HG03108 (cell line): ENCODE results near the gene TRMT11.
A peak's percentile ranks its signal among the peaks of the same experiment; 100 is the strongest.
"Not testable (repeated sequence)": the region's sequence is repeated elsewhere in the genome, so short reads cannot be mapped to it uniquely, and the experiment has no call there.

Experiments used
- ATAC-seq: cut with Tn5 transposase; IDR thresholded peaks from one replicate; pipeline ENCODE4 v1.9.1; 2021; ENCODE audit warnings: moderate library complexity; ENCODE audit not compliant: unreplicated experiment

The TRMT11 gene

DNA sequence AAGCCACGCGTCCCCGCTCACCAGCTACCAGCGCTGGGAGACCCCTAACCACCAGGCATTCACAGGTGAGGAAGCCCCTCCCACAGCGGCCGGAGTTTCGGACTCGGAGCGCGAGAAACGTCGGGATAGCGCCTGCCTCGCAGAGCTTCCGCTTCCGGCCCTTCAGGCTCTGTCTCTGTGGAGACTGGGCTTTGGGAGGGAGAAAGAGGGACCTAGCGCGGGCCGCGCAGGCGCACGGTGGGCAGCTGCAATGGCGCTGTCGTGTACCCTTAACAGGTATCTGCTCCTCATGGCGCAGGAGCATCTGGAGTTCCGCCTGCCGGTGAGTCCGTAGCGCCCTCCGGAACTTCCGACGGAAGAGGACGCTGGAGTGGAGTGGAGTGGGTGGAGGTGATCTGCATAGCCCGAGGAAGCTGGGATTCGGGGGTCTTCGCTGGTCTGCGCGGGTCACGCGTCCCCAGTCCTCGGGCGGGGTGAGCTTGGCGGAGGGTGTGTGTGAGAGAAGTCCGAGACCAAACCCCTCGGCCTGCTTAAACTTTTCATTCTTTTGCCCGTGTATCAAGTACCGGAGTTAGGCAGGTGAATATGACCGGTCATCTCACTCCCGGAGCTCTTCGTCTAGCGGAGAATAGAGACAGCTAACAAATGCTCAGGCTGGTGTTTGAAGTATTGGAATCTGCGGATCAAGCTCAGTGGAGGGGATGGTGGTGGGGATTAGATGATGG lies at the start of gene TRMT11:
Gene TRMT11 (plus strand): TSS at position 240 of the 725 bp plus-strand sequence. CDS start 11 bp downstream, at position 251.
- peak; percentile 92 for ATAC-seq

- no peak for ATAC-seq
Observed at GRCh38 chr6:125939026-125939425, 47.3 kb upstream of the TRMT11 start.

GRCh38 chr6:125939791-125940190 lies 46.5 kb upstream of the TRMT11 start:
- no peak for ATAC-seq

DNA sequence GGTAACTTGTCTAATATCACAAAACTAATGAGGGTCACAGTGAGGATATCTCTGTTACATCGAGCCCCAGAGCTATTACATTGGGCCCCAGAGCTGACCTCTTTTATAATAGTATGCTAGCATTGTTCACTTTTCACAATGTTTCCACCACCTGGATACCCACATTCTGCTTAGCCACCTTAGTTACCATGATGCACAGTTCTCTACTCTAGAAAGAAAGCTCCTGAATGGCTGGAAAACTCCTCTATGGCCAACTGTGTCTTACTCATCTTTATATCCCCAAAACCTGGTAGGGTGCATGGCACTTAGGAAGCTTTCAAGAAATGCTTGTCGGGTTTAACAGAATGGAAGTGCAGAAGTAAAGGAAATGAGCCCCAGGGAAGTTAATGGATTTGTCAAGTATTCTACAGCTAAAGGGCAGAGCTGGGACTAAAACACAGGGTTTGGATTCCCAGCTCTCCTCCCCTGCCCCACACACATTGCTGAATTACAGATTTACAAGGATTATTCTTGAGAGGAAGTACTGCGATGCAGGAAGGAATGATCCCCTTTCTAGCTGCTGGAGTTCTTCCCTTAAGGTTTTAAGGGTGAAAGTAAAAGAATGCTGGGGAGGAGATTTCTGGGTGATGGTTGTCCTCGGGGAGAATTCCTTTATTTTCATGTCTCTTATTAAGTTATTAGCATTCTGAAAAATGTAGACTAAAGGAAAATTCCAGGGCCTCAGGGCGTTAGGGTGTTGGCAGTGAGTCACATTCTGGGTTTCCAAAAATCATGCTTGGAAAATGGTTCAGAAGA lies 45.9 kb upstream of the TRMT11 start:
- no peak for ATAC-seq

DNA sequence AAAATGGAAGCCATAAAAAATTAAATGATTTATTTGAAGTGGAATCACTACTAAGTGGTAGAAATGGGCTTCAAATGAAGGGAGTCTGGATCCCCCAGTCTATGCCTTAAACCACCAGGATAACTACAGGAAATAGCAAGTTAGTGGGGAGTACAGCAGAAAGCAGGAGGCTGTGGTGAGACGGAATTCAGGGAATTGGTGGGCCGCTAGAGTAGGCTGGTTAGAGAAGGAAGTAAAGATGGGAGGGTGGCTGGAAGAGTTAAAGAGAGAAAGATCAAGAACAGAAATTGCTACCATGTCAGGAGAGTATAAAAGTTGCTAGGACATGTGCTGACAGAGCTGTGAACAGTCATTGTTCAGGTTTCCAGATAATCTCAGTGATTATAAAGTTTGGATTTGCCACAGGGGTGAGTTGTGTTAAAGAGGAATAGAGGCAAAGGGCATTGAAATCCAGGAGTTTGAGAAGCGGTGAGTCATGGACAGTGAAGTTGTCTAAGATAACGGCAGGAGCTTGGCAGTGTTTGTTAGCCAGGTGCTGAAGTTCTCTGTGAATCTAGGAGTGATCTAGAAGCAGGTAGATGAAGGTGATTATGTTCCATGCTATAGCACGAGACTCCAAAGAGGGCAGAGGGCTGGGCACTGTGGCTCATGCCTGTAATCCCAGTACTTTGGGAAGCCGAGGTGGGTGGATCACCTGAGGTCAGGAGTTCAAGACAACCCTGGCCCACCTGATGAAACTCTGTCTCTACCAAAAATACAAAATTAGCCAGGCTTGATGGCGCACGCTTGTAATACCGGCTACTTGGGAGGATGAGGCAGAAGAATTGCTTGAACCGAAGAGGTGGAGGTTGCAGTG lies 43.4 kb upstream of the TRMT11 start:
- no peak for ATAC-seq

GRCh38 chr6:125943528-125944433 lies 42.6 kb upstream of the TRMT11 start:
- ATAC-seq, result no peak

DNA sequence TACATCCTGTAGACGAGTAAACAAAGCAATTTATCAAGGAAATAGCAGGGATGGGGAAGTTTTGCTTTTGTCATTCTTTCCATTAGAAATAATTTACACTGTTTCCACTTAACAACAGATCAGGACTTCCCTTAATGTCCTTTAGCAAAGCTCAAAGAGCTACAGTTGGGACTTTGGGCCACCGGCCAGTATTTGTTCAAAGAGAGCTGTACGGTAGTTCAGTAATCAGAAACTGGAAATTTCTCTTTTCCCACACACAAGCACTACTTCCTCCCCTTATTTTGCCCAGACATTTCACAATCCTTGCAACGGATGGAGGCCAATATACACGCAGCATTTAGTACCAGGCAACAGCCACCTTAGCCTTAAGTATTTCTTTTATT lies 41.9 kb upstream of the TRMT11 start:
- no peak for ATAC-seq

DNA sequence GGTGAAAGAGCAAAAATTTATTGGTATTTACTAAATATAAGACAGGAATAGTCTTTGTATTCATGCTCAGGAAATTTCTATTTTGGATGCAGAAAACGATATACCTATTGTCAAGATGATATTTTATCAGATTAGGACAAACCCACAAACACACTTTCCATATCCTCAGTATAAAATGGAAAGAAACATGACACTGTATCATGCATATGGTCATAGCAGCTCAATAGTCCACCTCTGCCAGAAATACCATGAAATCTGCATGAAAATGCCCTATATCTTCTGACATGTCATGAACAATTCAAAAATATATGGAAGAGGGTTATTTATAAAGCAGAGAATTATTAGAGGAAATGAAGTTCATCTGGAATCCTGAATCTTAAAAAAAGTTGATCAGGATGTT lies 41.4 kb upstream of the TRMT11 start:
- ATAC-seq, result no peak

DNA sequence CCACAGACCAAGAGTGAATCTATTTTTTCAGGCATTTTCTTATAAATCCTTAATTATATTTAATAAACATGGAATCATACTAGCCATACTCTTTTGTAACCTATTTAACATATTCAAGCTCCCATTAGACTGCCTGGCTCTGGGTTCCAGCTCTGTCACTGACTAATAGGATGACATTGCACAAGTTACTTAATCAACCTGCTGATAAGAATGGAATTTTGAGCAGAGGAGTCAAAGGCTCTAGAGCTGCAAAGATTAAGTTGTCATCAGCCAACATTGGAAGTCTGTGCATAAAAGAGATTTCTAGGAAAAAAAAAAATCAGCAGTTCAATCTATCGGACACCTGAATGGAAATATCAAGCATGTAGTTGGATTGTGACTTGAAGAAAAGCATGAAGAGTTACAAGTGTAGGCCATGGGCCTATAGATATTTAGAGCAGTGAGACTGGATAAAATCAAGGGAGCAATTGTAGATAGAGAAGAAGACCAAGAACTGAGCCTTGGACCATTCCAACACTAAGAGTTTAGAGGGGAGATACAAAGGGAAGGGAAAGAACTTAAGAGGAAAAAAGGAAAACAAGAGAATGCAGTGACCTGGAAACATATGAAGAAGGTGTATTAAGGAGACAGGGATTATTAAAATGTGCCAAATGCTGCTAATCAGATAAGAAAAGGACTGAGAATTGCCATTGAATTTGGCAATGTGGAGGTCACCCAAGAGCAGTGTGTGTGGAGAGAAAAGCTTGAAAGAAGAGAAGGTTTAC lies 40.8 kb upstream of the TRMT11 start:
- ATAC-seq, result no peak

GRCh38 chr6:125947615-125948014 lies 38.7 kb upstream of the TRMT11 start:
- ATAC-seq, result no peak

- no peak for ATAC-seq
Observed at GRCh38 chr6:125948455-125948854, 37.9 kb upstream of the TRMT11 start.

- no peak for ATAC-seq
Observed at GRCh38 chr6:125949069-125949468, 37.3 kb upstream of the TRMT11 start.

GRCh38 chr6:125950293-125950692 lies 36.0 kb upstream of the TRMT11 start:
- no peak for ATAC-seq

GRCh38 chr6:125950716-125951115 lies 35.6 kb upstream of the TRMT11 start:
- ATAC-seq, result not testable (repeated sequence)

DNA sequence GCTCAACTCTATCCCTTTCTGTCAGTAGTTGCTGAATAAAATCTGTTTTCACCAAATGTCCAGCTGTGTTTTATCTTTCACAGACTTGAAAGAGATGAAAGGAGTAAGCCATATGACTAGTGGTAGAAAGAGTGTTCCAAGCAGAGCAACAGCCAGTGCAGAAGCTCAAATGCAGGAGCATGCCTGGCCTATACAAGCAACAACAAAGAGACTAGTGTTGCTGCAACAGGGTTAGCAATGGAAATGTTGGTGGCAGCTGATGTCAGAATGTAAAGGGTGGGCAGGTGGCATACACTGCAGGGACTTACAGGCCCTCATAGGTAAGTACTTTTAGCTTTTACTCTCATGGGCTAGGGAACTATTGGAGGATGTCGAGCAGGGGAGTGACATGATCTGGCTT lies 35.0 kb upstream of the TRMT11 start:
- no peak for ATAC-seq

DNA sequence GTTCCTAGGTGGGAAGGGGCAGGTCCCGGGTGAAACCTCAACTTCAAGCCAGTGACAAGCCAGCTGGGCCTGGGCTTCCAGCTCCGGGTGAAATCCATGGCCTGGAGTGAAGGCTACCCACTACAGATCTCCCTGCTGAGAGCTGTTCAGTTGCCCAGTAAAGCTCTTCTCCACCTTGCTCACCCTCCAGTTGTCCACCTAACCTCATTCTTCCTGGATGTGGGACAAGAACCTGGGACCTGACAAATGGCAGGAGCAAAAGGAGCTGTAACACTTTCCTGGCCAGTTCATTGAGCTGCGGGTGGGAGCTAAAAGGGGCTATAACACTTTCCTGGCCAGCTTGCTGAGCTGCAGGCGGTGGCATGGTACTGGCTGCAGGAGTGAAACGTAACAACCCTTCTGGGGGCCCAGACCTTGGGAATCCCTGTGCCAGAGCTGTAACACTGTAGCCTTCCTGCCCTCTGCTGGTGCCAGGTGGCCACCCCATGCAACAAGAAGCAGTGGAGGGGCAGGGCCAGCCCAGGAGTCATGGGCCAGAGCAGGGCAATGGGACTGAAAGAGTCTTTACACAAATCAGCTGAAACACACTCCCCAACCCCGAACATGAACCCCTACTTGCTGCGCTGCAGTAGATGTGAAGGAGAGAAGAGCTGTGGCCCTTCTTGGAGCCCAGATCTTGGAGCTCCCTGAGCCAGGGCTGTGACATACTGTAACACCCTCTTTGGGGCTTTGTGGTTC lies 33.4 kb upstream of the TRMT11 start:
- no peak for ATAC-seq

DNA sequence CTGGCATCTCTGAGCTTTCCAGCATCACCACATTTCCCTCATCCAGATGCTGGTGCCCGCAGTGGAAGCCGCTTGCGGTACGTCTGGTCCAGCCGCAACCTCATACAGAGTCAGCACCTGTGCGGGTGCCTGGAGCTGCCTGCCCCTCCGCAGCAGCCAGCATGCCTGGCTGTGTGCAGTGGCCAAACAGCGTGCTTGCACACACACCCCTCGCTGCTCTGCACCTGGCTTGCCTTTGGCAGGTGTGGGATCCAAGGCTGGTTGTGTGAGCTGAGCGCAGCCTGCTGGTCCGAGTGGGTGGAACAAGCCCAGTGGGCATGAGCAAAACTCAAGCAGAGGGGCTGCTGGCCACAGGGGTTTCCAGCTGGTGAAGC lies 32.9 kb upstream of the TRMT11 start:
- ATAC-seq, result no peak

GRCh38 chr6:125954735-125955339 lies 31.5 kb upstream of the TRMT11 start:
- ATAC-seq, result no peak

- no peak for ATAC-seq
Observed at GRCh38 chr6:125955973-125956372, 30.4 kb upstream of the TRMT11 start.
